NCI-H2227 (cell line): ENCODE results near the gene RPS6KA5.
A peak's percentile ranks its signal among the peaks of the same experiment; 100 is the strongest.
"Not testable (repeated sequence)": the region's sequence is repeated elsewhere in the genome, so short reads cannot be mapped to it uniquely, and the experiment has no call there.

Experiments
- DNase-seq: peaks from one replicate; lab custom pipeline; 2025; ENCODE audit not compliant: unreplicated experiment; lab: John Stamatoyannopoulos, UW

The RPS6KA5 gene

GRCh38 chr14:91067186-91067585 lies 6.7 kb upstream of the RPS6KA5 start:
- DNase-seq: no peak

GRCh38 chr14:91065266-91065665 lies 4.8 kb upstream of the RPS6KA5 start:
- no peak for DNase-seq

GRCh38 chr14:91063119-91063518 lies 2.7 kb upstream of the RPS6KA5 start:
- no peak for DNase-seq

- DNase-seq: no peak
Observed at GRCh38 chr14:91062600-91062999, 2.2 kb upstream of the RPS6KA5 start.

- DNase-seq: no peak
Observed at GRCh38 chr14:91061056-91061887, 831 bp upstream of the RPS6KA5 start.

GRCh38 chr14:91059576-91060350 lies 678 bp downstream of the RPS6KA5 start:
- peak; percentile 86 for DNase-seq

GRCh38 chr14:91058042-91058581 lies 2.3 kb downstream of the RPS6KA5 start:
- DNase-seq: no peak

- DNase-seq: no peak
Observed at GRCh38 chr14:91056361-91056760, 4.1 kb downstream of the RPS6KA5 start.

GRCh38 chr14:91055016-91055415 lies 5.4 kb downstream of the RPS6KA5 start:
- DNase-seq: no peak

- no peak for DNase-seq
Observed at GRCh38 chr14:91048676-91049075, 11.8 kb downstream of the RPS6KA5 start.

- DNase-seq: no peak
Observed at GRCh38 chr14:91048265-91048664, 12.2 kb downstream of the RPS6KA5 start.

- DNase-seq: no peak
Observed at GRCh38 chr14:91047174-91047753, 13.2 kb downstream of the RPS6KA5 start.

- DNase-seq: no peak
Observed at GRCh38 chr14:91046488-91047072, 13.9 kb downstream of the RPS6KA5 start.

GRCh38 chr14:91041450-91041849 lies 19.0 kb downstream of the RPS6KA5 start:
- no peak for DNase-seq

- no peak for DNase-seq
Observed at GRCh38 chr14:91040545-91040944, 19.9 kb downstream of the RPS6KA5 start.

GRCh38 chr14:91038439-91038838 lies 22.0 kb downstream of the RPS6KA5 start:
- no peak for DNase-seq

- no peak for DNase-seq
Observed at GRCh38 chr14:91036741-91037469, 23.5 kb downstream of the RPS6KA5 start.

GRCh38 chr14:91035855-91036254 lies 24.6 kb downstream of the RPS6KA5 start:
- DNase-seq: no peak

GRCh38 chr14:91034379-91034778 lies 26.1 kb downstream of the RPS6KA5 start:
- DNase-seq: not testable (repeated sequence)

GRCh38 chr14:91032248-91032647 lies 28.2 kb downstream of the RPS6KA5 start:
- no peak for DNase-seq

- DNase-seq: no peak
Observed at GRCh38 chr14:91031666-91032065, 28.8 kb downstream of the RPS6KA5 start.
